Measurements from ENCODE around the gene FMOD. TPM values are rescaled to one million over a fixed set of nuclear protein-coding genes. Genes with fewer than 3 reads are reported as not detected.

Gene FMOD
- 0.04 TPM for total RNA-seq (2013)
- polyA plus RNA-seq (not detected), polyA minus RNA-seq (not detected in 2 replicates), total RNA-seq (0 to 0.75 (median 0.03) reads per million in 11 experiments)

DNA sequence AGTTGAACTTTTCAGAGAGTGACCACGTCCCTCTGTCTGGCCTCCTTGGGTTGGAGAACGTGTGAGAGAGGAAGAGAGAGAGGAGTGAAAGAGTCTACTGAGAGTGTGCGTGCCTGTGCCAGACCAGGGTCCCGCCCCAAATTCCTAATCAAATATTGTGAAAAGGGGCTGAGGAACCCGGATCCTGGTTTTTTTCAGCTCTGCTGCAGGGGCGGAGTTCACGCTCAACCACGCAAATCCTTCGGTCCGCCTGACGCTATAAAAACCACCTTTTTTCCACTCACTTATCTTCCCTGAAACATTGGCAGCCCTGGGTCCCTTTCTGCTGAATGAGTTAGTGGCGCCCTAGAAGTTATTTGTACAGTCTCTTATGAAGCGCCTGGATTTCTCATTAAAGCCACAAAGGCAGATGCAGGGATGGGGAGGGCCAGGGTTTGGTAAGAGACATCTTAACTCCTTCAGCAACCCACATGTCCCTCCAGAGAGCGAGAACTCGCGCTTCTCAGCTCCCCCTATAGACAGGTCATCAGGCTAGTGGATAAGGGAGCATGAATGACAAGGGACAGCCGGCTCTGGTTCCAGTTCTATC, at the start of gene FMOD:
Gene FMOD, minus strand, starts transcription at position 86 of the 589 bp plus-strand sequence. CDS start 2,852 bp downstream, outside the sequence.
- Mint-ChIP-seq H3K27me3 (ENCODE audit: low read depth in 3 of 3) (peaks cover 23 to 38% (median 26%) of the 10 kb centered on the region in 3 donors), H3K4me3 (peak within 1 kb of the TSS in 1 of 2 donors; percentile 50), H3K27ac (peak within 1 kb of the TSS in 1 of 7 donors; percentile 66)

DNA sequence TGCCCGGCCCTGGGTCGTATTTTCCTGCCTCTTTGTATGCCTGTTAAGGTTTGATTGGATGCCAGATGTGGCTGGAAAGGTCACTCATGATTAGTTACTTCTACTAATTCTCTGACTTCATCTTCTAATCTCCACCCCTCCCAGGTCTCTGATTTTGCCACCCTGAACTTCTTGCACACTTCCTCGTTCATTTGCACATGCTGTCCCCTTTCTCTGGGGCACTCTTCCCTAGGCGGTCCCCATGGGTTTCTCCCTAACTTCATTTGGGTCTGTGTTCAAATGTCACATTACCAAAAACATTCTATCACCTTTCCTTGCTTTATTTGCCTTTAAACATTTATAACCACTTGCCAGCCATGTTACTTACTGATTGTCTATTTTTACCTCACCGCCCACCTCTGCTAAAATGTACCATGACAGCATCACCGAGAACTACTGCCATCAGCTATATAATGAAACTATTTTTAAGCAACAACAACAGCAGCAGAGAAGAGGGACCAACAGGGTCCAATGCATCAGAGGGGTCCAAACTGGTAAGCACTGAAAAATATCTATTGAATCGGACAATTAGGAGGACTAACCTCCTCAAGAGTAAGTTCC, 45.8 kb upstream of the FMOD start:
- no peak overlapping the region for H3K4me2 ChIP-seq (replicated peaks; ENCODE audit: extremely low read depth, low read length, poor library complexity, severe bottlenecking)
- TF ChIP-seq, protein P1, sequence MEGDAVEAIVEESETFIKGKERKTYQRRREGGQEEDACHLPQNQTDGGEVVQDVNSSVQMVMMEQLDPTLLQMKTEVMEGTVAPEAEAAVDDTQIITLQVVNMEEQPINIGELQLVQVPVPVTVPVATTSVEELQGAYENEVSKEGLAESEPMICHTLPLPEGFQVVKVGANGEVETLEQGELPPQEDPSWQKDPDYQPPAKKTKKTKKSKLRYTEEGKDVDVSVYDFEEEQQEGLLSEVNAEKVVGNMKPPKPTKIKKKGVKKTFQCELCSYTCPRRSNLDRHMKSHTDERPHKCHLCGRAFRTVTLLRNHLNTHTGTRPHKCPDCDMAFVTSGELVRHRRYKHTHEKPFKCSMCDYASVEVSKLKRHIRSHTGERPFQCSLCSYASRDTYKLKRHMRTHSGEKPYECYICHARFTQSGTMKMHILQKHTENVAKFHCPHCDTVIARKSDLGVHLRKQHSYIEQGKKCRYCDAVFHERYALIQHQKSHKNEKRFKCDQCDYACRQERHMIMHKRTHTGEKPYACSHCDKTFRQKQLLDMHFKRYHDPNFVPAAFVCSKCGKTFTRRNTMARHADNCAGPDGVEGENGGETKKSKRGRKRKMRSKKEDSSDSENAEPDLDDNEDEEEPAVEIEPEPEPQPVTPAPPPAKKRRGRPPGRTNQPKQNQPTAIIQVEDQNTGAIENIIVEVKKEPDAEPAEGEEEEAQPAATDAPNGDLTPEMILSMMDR (IDR thresholded peaks at IDR 0.05): no peak
- intact Hi-C loops (cut with micrococcal nuclease): loop anchor here in 1 of 2 donors (5.0 kb wide), 1 partner anchor 36 kb away; no protein-coding TSS in a partner anchor
- H3K4me3 Mint-ChIP-seq: peak overlapping the region in 1 of 2 donors; percentile 10
- no peaks in the 10 kb centered on the region for H4K20me1 ChIP-seq (ENCODE audit: insufficient read depth, low read length)
- no peaks in the 10 kb centered on the region for H3K79me2 ChIP-seq (ENCODE audit: insufficient read depth, low read length)
- no peak for DNase-seq
- H3K27me3 ChIP-seq (ENCODE audit: control insufficient read depth in 2 of 2, insufficient read depth in 2 of 2, low read length in 2 of 2): peaks cover 0 to 10% of the 10 kb centered on the region in 2 donors
- 77% methylated on average over 4 of the region's 7 CpGs for WGBS (ENCODE audit: insufficient coverage)
- peaks cover 19% of the 10 kb centered on the region for H3K4me1 Mint-ChIP-seq
- peaks cover 14 to 16% (median 16%) of the 10 kb centered on the region in 3 donors for H3K27me3 Mint-ChIP-seq (ENCODE audit: low read depth in 3 of 3)
- no peaks in the 10 kb centered on the region for H3K36me3 ChIP-seq (replicated peaks in 1 of 2; ENCODE audit: control insufficient read depth in 1 of 2, insufficient read depth in 2 of 2, low read length in 2 of 2)
- no peak overlapping the region for H2AFZ ChIP-seq (ENCODE audit: insufficient read depth, low read depth, low read length, poor library complexity, severe bottlenecking)
- H3K4me3 ChIP-seq (replicated peaks in 1 of 3; ENCODE audit: low read depth in 2 of 3, low read length in 3 of 3): no peak overlapping the region
- no peaks in the 10 kb centered on the region for H3K9me3 ChIP-seq (replicated peaks in 1 of 2; ENCODE audit: control insufficient read depth in 1 of 2, insufficient read depth in 1 of 2, low read length in 2 of 2)
- H3K27ac Mint-ChIP-seq: peak overlapping the region in 1 of 7 donors; percentile 38
- peaks cover 0 to 7% (median 3%) of the 10 kb centered on the region in 7 donors for H3K9me3 Mint-ChIP-seq
- no peak overlapping the region for H3K9ac ChIP-seq (ENCODE audit: insufficient read depth, low read length, poor library complexity, severe bottlenecking)
- peaks cover 8 to 10% of the 10 kb centered on the region in 2 donors for H3K4me1 ChIP-seq (ENCODE audit: control insufficient read depth in 1 of 2, insufficient read depth in 2 of 2, low read length in 2 of 2)
- no peak overlapping the region for H3K27ac ChIP-seq (ENCODE audit: low read depth in 1 of 2, low read length in 2 of 2)
- no peaks in the 10 kb centered on the region for H3K36me3 Mint-ChIP-seq

More for the DNA sequence above, at the start of gene FMOD:
- no peak within 1 kb of the TSS for H3K4me2 ChIP-seq (replicated peaks; ENCODE audit: extremely low read depth, low read length, poor library complexity, severe bottlenecking)
- peaks cover 0 to 2% of the 10 kb centered on the region in 2 donors for H3K36me3 Mint-ChIP-seq
- DNase-seq: peak in 1 of 3 donors; percentile 19
- H2AFZ ChIP-seq (ENCODE audit: insufficient read depth, low read depth, low read length, poor library complexity, severe bottlenecking): peak within 1 kb of the TSS; percentile 60
- peaks cover 3% of the 10 kb centered on the region in 2 donors for H3K27me3 ChIP-seq (ENCODE audit: control insufficient read depth in 2 of 2, insufficient read depth in 2 of 2, low read length in 2 of 2)
- H3K36me3 ChIP-seq (replicated peaks in 1 of 2; ENCODE audit: control insufficient read depth in 1 of 2, insufficient read depth in 2 of 2, low read length in 2 of 2): no peaks in the 10 kb centered on the region
- peaks cover 0 to 2% (median 0%) of the 10 kb centered on the region in 7 donors for H3K9me3 Mint-ChIP-seq
- H3K9me3 ChIP-seq (replicated peaks in 1 of 2; ENCODE audit: control insufficient read depth in 1 of 2, insufficient read depth in 1 of 2, low read length in 2 of 2): no peaks in the 10 kb centered on the region
- no peaks in the 10 kb centered on the region for H4K20me1 ChIP-seq (ENCODE audit: insufficient read depth, low read length)
- no peak within 1 kb of the TSS for H3K27ac ChIP-seq (ENCODE audit: low read depth in 1 of 2, low read length in 2 of 2)
- TF ChIP-seq, protein P1 (IDR thresholded peaks at IDR 0.05): no peak
- WGBS (ENCODE audit: insufficient coverage): 21% methylated on average over 7 of the region's 17 CpGs
- H3K79me2 ChIP-seq (ENCODE audit: insufficient read depth, low read length): no peaks in the 10 kb centered on the region
- intact Hi-C loops (cut with micrococcal nuclease): no loop called here
- H3K9ac ChIP-seq (ENCODE audit: insufficient read depth, low read length, poor library complexity, severe bottlenecking): no peak within 1 kb of the TSS
- H3K4me3 ChIP-seq (replicated peaks in 1 of 3; ENCODE audit: low read depth in 2 of 3, low read length in 3 of 3): no peak within 1 kb of the TSS
- H3K4me1 ChIP-seq (ENCODE audit: control insufficient read depth in 1 of 2, insufficient read depth in 2 of 2, low read length in 2 of 2): peaks cover 0 to 9% of the 10 kb centered on the region in 2 donors
- H3K4me1 Mint-ChIP-seq: peaks cover 13% of the 10 kb centered on the region

Data from CD14-positive monocyte (primary cell).